Hepatic stellate cell (primary cell): Measurements from ENCODE around the gene PINLYP.
A peak's percentile ranks its signal among the peaks of the same experiment; 100 is the strongest.
"Not testable (repeated sequence)": the region's sequence is repeated elsewhere in the genome, so short reads cannot be mapped to it uniquely, and the experiment has no call there.

Source experiments
- DNase-seq: peaks from one replicate; pipeline ENCODE4 v3.0.0; 2011; ENCODE audit warnings: low spot score

Gene PINLYP

GRCh38 chr19:43575156-43575950, at the start of gene PINLYP, which contains the start of gene XRCC1:
Gene PINLYP (plus strand): TSS chr19:43575801. CDS start chr19:43577192, 1,391 bp downstream.
Gene XRCC1 (minus strand): TSS chr19:43575527. CDS start chr19:43575458, 69 bp downstream.
- DNase-seq, result peak; percentile 97

GRCh38 chr19:43525836-43526771, 49.5 kb upstream of the PINLYP start:
- DNase-seq, result peak; percentile 64

- DNase-seq, result peak; percentile 79
Measured at GRCh38 chr19:43526884-43527859, 48.4 kb upstream of the PINLYP start, which contains the start of gene ETHE1. Gene ETHE1 (minus strand): TSS chr19:43527201. CDS start chr19:43527177, 24 bp downstream.

GRCh38 chr19:43527860-43528622, 47.6 kb upstream of the PINLYP start:
- DNase-seq, result no peak

GRCh38 chr19:43532571-43532961, 43.0 kb upstream of the PINLYP start:
- DNase-seq, result no peak

GRCh38 chr19:43532962-43533545, 42.5 kb upstream of the PINLYP start, which contains the start of gene ZNF575:
Gene ZNF575 (plus strand): TSS chr19:43533188. CDS start chr19:43534423, 1,235 bp downstream.
- DNase-seq, result peak; percentile 91

GRCh38 chr19:43533546-43534304, 41.9 kb upstream of the PINLYP start:
- DNase-seq, result peak; percentile 97

- no peak for DNase-seq
Measured at GRCh38 chr19:43534305-43534815, 41.2 kb upstream of the PINLYP start.

- peak; percentile 68 for DNase-seq
Measured at GRCh38 chr19:43534816-43535761, 40.5 kb upstream of the PINLYP start.

- no peak for DNase-seq
Measured at GRCh38 chr19:43538922-43539321, 36.7 kb upstream of the PINLYP start.

GRCh38 chr19:43540381-43540780, 35.2 kb upstream of the PINLYP start:
- no peak for DNase-seq

GRCh38 chr19:43541920-43542650, 33.5 kb upstream of the PINLYP start:
- DNase-seq, result no peak

GRCh38 chr19:43544077-43544476, 31.5 kb upstream of the PINLYP start:
- DNase-seq, result no peak

- no peak for DNase-seq
Measured at GRCh38 chr19:43545276-43545675, 30.3 kb upstream of the PINLYP start.

- DNase-seq, result no peak
Measured at GRCh38 chr19:43545981-43546380, 29.6 kb upstream of the PINLYP start.

GRCh38 chr19:43546581-43546980, 29.0 kb upstream of the PINLYP start:
- DNase-seq, result no peak

- not testable (repeated sequence) for DNase-seq
Measured at GRCh38 chr19:43547926-43548325, 27.7 kb upstream of the PINLYP start.
